ENCODE data around the gene RBM23. TPM values are rescaled to one million over a fixed set of nuclear protein-coding genes. Genes with fewer than 3 reads are reported as not detected.

Gene RBM23
- polyA plus RNA-seq, 1 of the 3 experiments (the other 2 are of a cell fraction) = 65.5 TPM

GRCh38 chr14:22877000-22877501 lies 41.9 kb downstream of the RBM23 start:
- H4K20me1 ChIP-seq (ENCODE audit: insufficient read depth) = no peaks in the 10 kb centered on the region
- H3F3A ChIP-seq (replicated peaks; ENCODE audit: insufficient read depth) = peaks cover 11% of the 10 kb centered on the region
- peaks cover 32 to 47% of the 10 kb centered on the region in 2 experiments for H3K36me3 ChIP-seq (replicated peaks in 1 of 2; ENCODE audit: control insufficient read depth in 1 of 2, insufficient read depth in 2 of 2, low read length in 1 of 2)
- H3K9me3 ChIP-seq = no peaks in the 10 kb centered on the region
- H3K4me2 ChIP-seq = no peak overlapping the region
- ChIA-PET CTCF (interaction anchor here (0.9 kb wide), 1 partner anchor 23 kb away, joined by 3 read pairs; no protein-coding TSS in a partner anchor), POLR2A (no interaction called here)
- H3K27ac ChIP-seq (ENCODE audit: low read depth in 2 of 2, low read length in 1 of 2) = no peak overlapping the region
- peaks cover 23% of the 10 kb centered on the region for H3K79me2 ChIP-seq (ENCODE audit: insufficient read depth)
- H3K9me2 ChIP-seq = no peaks in the 10 kb centered on the region
- no peak for TF ChIP-seq NFIC (IDR thresholded peaks at IDR 0.05; ENCODE audit: borderline replicate concordance)
- TF ChIP-seq TCF12 (IDR thresholded peaks at IDR 0.05) = no peak
- no peak for TF ChIP-seq POLR2AphosphoS5 (IDR thresholded peaks at IDR 0.05; ENCODE audit: low read depth, low read length)
- TF ChIP-seq USF2 (IDR thresholded peaks at IDR 0.05; ENCODE audit: borderline replicate concordance, low read depth, low read length) = no peak
- TF ChIP-seq MXI1 (IDR thresholded peaks at IDR 0.05; ENCODE audit: low read depth, low read length) = no peak
- TF ChIP-seq JUND (IDR thresholded peaks at IDR 0.05) = no peak
- no peak for TF ChIP-seq FOXJ3 (CRISPR knock-in tag; IDR thresholded peaks at IDR 0.05)
- no peak for TF ChIP-seq FOSL2 (IDR thresholded peaks at IDR 0.05; ENCODE audit: borderline replicate concordance, low read depth)
- no peak for TF ChIP-seq MAX (IDR thresholded peaks at IDR 0.05; ENCODE audit: low read depth)
- 89% methylated on average over 8 of the region's 22 CpGs for WGBS (ENCODE audit: low lambda C conversion rate)
- H2AFZ ChIP-seq (ENCODE audit: low read depth) = no peak overlapping the region
- no peak overlapping the region for H3K9ac ChIP-seq
- H3K4me1 ChIP-seq (ENCODE audit: control insufficient read depth in 1 of 2, insufficient read depth in 2 of 2, low read depth in 1 of 2, low read length in 1 of 2) = peaks cover 7 to 8% of the 10 kb centered on the region in 2 experiments; a peak in 3 of 4 replicates
- H3K27me3 ChIP-seq (ENCODE audit: insufficient read depth) = no peaks in the 10 kb centered on the region
- no peak overlapping the region for H3K4me3 ChIP-seq (ENCODE audit: low read depth in 2 of 2, low read length in 1 of 2)
- DNase-seq = no peak

DNA sequence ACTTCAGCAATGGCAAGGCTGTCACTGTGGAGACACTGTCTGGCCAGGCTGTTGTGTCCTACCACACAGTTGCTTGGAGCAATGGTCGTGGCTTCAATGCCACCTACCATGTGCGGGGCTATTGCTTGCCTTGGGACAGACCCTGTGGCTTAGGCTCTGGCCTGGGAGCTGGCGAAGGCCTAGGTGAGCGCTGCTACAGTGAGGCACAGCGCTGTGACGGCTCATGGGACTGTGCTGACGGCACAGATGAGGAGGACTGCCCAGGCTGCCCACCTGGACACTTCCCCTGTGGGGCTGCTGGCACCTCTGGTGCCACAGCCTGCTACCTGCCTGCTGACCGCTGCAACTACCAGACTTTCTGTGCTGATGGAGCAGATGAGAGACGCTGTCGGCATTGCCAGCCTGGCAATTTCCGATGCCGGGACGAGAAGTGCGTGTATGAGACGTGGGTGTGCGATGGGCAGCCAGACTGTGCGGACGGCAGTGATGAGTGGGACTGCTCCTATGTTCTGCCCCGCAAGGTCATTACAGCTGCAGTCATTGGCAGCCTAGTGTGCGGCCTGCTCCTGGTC lies 43.1 kb downstream of the RBM23 start:
- no peaks in the 10 kb centered on the region for H3K27me3 ChIP-seq (ENCODE audit: insufficient read depth)
- TF ChIP-seq GABPA (IDR thresholded peaks at IDR 0.05; ENCODE audit: low read depth) = no peak
- no peak for TF ChIP-seq MEF2A (IDR thresholded peaks at IDR 0.05; ENCODE audit: borderline replicate concordance, low read depth)
- no peak for TF ChIP-seq FOSL2 (IDR thresholded peaks at IDR 0.05; ENCODE audit: borderline replicate concordance, low read depth)
- peaks cover 23% of the 10 kb centered on the region for H3K79me2 ChIP-seq (ENCODE audit: insufficient read depth)
- H3F3A ChIP-seq (replicated peaks; ENCODE audit: insufficient read depth) = peaks cover 19% of the 10 kb centered on the region
- no peaks in the 10 kb centered on the region for H3K9me3 ChIP-seq
- H3K4me2 ChIP-seq = no peak overlapping the region
- ChIA-PET CTCF (interaction anchor here (1.0 to 1.3 kb wide), 4 partner anchors 21 to 306 kb away, joined by 3 to 4 read pairs (median 4); no protein-coding TSS in a partner anchor), POLR2A (interaction anchor here (0.5 kb wide), 1 partner anchor 1262 kb away, joined by 3 read pairs; no protein-coding TSS in a partner anchor)
- H2AFZ ChIP-seq (ENCODE audit: low read depth) = no peak overlapping the region
- 96% methylated on average over 12 of the region's 20 CpGs for WGBS (ENCODE audit: low lambda C conversion rate)
- H3K9me2 ChIP-seq = no peaks in the 10 kb centered on the region
- no peaks in the 10 kb centered on the region for H4K20me1 ChIP-seq (ENCODE audit: insufficient read depth)
- no peak for DNase-seq
- peaks cover 32 to 47% of the 10 kb centered on the region in 2 experiments for H3K36me3 ChIP-seq (replicated peaks in 1 of 2; ENCODE audit: control insufficient read depth in 1 of 2, insufficient read depth in 2 of 2, low read length in 1 of 2)
- H3K9ac ChIP-seq = no peak overlapping the region
- peaks cover 5 to 11% of the 10 kb centered on the region in 2 experiments for H3K4me1 ChIP-seq (ENCODE audit: control insufficient read depth in 1 of 2, insufficient read depth in 2 of 2, low read depth in 1 of 2, low read length in 1 of 2)
- no peak overlapping the region for H3K27ac ChIP-seq (ENCODE audit: low read depth in 2 of 2, low read length in 1 of 2)
- no peak overlapping the region for H3K4me3 ChIP-seq (ENCODE audit: low read depth in 2 of 2, low read length in 1 of 2)
